NCI-H1417 treated with DMSO at 0.1 percent for 48 hours (cell line): Measurements from ENCODE around the gene PLEKHO1.
"Not testable (repeated sequence)": the region's sequence is repeated elsewhere in the genome, so short reads cannot be mapped to it uniquely, and the experiment has no call there.

Source experiments
- DNase-seq: peaks from one replicate; lab custom pipeline; 2025; lab: John Stamatoyannopoulos, UW

Gene PLEKHO1, protein sequence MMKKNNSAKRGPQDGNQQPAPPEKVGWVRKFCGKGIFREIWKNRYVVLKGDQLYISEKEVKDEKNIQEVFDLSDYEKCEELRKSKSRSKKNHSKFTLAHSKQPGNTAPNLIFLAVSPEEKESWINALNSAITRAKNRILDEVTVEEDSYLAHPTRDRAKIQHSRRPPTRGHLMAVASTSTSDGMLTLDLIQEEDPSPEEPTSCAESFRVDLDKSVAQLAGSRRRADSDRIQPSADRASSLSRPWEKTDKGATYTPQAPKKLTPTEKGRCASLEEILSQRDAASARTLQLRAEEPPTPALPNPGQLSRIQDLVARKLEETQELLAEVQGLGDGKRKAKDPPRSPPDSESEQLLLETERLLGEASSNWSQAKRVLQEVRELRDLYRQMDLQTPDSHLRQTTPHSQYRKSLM

DNA sequence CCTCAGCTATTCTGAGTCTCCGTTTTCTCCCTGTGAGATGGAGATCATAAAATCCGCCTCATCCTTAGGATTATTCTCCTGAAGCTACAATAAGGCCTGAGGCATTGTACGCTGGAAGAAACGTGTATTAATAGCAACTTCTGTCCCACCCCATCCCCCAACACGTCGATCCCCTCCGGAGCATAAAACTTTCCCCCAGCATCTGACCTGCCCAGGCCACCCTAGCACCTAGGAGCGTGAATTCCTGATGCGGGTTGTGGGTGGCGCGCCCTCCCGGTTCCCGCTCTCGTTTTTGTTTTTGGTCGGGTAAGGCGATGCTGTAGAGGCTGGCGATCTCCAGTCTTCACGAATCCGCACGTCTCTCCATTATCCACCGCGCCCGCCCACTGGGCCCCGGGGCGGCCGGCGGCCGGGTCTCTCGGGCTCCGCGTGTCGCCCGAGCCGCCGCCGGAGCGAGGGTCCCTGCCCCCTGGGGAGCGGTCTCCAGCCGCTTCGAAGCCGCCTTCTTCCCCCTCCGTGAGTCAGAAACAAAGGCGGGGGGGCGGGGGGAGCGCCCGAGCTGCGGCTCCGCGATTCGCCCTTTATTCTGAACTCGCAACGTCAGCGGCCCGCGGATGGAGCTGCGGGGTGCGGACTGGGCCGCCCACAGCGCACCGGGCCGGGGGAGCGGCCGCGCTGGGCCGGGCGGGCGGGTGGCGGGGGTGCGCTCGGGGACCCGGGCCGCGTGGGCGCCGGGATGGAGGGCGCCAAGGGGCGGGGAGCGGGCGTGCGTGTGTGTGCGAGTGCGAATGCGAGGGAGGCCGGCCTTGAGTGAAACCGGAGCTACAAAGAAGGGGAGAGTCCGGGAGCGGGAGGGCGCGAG, at the start of gene PLEKHO1:
PLEKHO1 (plus strand) TSS at position 646 of the 862 bp plus-strand sequence. CDS start 342 bp downstream, outside the sequence.
- no peak for DNase-seq

DNA sequence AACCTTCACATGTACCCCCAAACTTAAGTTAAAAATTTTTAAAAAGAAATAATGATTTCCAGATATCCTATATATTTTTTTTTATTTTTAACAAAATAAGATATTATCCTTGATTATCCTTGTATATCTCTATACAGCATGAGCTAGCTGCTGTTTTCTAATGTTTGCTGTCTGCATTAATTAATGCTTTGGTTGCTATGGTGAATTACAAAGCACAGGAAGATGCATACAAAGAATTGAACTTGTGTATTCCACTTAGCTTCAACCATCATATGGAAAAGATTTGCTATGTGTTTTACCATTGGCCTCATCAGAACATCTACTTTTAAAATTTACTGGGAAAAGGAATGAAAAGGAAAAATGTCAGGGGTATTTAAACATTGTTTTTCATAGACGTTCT, 46.7 kb upstream of the PLEKHO1 start:
- no peak for DNase-seq

DNA sequence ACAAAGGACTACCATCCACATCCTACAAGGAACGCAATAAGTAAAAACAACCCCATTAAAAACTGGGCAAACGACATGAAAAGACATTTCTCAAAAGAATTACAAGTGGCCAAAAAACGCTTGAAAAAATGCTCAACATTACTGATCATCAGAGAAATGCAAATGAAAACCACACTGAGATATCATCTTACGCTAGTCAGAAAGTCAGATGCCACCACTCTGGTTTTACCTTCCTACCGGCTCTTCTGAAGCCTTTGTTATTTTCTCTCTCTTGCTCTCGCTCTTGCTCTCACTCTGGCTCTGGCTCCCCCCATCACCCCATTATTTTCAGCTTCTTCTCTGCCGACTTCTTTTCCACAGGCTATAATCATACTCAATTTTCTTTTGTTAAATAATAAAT, 43.4 kb upstream of the PLEKHO1 start:
- no peak for DNase-seq

DNA sequence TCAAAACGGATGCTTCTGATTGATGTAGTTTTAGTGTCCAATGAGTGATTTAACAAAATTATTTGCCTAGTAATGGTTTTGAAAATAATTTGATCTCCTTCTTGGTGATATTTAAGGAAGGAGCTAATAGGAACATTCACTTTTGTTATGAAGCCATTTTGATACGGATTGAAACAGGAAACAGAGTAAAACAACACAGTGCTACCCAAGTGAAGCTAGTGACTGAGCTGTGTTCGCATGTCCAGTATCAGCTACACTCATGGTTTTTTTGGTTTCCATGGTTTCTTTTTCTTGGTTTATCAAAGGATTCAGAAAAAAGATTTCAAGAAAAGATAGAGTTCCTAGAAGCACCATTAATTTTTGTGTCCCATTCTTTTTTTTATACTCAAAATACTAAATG, 40.1 kb upstream of the PLEKHO1 start:
- no peak for DNase-seq

DNA sequence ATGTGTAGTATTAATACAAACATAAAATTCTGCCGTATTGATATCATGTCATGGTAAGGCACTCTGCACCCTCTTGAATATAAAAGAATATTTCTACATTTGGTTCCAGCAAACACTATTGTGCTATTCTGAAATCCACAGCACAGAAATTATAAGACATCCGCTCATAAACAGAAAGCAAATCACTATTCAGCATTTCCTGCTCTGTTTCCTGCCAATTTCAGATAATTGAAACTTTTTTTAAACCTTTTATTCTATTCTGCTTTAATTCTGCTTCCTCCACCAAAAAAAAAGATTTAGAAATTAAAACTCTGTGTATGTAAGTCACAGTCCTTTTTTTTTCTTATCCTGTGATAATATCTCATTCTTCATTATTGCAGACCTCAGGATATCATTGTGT, 39.6 kb upstream of the PLEKHO1 start:
- no peak for DNase-seq

DNA sequence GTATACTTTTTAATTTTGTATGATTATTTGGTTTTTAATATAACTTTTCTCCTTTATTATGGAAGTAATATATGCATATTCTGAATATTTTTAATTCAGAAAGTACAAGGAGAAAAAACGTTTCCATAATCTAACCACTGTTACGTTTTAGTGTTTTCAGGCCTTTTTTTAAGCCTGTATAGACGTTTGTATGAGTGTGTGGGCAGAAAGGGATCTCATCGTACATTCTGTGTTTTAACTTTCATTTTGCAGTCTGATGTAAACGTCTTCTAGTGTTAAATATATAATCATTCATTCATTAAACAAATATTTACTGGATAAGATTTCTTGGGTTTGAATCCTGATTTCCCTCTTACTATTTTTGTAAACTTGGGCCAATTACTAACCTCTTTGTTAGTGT, 38.0 kb upstream of the PLEKHO1 start:
- DNase-seq = no peak

DNA sequence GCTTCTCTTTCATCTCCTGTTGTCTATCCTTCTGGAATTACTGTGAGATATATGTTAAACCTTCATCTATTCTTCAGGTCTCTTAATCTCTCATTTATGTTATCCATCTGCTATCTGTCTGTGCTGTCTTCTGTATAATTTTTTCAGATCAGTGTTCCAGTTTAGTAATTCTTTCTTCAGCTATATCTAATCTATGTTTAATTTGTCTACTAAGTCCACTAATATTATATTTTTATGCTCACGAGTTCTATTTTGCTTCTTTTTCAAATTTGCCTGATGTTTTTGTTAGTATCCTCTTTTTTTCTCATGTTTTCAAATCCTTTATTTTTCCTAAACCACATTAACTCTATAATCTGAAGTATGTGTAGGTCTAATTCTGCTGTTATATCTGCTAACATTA, 34.6 kb upstream of the PLEKHO1 start:
- no peak for DNase-seq

DNA sequence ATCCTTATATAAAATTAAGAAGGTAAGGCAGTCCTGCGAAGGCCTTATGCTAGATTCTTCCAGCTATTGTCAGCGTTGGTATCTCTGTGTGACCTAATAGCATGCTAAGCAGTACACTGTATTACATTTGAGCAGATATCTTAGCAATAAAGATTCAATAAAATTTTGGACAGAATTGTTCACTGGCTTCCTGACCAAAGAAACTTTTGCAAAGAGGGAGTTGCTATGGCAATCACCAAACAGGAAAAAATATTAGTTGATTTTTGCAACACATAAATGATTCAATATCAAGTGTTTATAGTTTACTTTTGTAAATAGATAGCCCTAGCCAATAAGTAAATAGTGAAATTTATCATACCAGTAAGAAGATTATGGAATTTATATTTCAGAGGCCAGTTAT, 31.0 kb upstream of the PLEKHO1 start:
- no peak for DNase-seq

DNA sequence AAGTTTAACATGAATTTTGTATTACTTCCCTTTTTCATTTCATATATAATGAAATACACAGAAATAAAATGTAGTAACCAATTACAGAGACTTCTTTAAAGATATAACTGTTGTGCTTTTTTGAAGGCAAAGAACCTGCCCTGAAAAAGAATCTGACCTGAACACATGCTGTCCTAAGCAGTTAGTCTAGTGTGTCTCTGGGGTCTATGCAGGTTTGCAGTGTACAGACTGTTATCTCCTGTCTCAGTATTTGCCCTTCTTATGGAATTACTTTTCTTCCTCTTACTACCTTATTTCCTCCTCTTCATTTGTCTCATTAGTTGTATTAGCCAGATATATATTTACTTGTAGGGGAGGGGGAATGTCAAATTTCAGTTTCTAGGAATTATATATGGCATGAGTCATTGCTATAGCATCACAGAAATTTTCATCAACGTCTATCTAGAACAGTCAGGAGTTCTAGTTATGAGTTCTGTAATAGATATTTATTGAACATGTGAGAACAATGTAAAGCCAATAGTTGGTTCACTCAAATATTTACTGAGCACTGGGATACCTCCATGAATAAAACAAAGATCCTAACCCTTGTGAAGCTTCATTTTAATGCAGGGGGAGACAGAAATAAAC, 28.4 kb upstream of the PLEKHO1 start:
- DNase-seq = no peak

DNA sequence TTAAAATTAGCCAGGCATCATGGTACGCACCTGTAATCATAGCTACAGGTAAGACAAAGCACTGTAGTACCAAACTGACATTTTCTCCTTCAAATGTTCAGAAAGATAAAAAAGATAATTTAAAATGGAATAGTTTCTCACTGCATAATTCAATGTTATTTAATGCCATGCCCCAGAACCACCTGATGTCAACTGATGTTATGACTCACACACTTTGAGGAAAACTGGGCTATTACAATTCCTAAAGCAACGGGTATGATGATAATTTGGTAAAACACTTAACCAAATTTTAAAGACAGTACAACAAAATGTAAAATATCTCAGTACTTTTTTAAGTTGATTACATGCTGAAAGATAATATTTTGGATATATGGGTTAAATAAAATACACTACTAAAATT, 22.9 kb upstream of the PLEKHO1 start:
- no peak for DNase-seq

DNA sequence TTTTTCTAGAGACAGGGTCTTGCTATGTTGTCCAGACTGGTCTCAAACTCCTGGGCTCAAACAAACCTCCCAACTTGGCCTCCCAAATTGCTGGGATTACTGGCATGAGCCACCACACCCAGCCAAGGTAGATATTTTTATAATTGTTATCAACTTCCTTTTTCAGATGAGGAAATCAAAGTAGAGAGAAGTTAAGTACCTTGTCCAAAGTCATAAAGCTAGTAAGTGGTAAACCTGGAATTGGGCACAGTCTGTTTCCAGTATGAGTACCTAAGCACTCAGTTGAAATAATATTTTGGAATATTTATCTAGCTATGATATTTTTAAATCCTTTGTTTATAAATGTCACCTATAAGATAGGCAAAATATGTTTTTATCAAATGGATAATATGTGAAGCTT, 22.3 kb upstream of the PLEKHO1 start:
- no peak for DNase-seq

DNA sequence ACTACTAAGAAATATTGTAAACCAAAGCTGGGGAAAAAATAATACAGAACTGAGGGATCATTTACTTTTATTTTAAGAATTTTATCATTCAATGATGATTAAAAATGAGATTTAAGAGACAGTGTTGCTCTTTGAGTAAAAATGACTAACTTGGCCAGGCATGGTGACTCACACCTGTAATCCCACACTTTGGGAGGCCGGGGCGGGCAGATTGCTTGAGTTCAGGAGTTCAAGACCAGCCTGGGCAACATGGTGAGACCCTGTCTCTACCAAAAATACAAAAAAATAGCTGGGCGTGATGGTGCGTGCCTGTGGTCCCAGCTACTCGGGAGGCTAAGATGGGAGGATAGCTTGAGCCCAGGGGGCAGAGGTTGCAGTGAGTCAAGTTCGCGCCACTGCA, 21.8 kb upstream of the PLEKHO1 start:
- DNase-seq = no peak

DNA sequence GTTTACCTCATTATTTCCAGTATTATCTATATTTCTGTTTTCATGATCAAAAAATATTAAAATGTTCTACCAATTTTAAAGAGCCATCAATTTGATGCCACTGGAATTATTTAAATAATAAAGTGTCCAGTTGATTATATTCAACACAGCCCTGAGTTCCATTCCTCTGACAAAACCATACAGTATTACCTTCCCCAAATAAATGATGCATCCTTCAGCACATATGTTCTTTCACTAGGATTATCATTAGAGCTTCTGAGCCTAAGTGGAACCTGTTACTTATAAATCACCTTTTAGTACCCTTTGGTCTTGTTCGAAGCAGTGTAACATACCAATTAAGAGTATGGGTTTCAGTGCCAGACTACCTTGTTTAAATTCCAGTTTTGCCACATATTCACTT, 17.3 kb upstream of the PLEKHO1 start:
- no peak for DNase-seq

DNA sequence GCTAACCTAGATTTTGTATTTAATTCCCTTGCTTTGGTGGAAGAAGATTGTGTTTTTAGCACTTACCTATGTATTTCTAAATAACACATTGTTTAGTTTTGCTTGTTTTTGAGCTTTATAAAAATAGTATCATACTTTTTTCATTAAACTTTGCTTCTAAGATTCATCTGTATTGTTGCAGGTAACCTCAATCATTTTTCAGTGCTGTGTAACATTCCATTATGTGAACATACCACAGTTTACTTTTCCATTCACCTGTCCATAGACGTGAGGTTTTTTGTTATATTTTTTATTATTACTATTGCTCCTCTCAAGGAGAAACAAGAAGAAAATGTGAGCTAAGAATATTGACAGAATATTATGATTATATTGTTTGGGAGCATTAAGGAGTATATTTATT, 15.2 kb upstream of the PLEKHO1 start:
- no peak for DNase-seq

DNA sequence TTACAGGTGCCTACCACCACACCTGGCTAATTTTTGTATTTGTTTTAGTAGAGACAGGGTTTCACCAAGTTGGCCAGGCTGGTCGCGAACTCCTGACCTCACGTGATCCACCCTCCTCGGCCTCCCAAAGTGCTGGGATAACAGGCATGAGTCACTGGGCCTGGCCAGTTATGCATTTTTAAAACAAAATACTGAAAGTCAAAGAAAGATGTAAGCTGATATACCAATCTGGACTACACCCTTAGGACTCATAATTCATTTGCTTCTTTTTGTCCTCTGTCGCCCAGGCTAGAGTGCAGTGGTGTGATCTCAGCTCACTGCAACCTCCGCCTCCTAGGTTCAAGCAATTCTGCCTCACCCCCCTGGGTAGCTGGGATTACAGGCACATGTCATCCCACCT, 14.3 kb upstream of the PLEKHO1 start:
- not testable (repeated sequence) for DNase-seq

DNA sequence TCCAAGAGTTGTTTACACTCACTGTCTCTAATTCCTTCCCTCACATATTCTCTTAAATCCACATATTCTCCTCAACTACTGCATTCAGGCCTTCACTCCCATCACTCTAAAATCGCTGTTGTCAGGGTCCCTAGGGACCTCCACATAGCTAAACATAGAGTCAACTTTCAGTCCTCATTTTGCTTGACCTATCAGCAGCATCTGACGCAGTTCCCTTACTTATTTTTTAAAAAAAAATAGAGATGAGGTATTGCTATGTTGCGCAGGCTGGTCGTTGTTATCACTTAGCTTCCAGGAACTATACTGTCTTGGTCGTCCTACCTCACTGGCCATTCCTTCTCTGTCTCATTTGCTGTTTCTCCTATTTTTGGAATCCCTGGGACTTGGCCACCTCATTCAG, 11.7 kb upstream of the PLEKHO1 start:
- DNase-seq = no peak

DNA sequence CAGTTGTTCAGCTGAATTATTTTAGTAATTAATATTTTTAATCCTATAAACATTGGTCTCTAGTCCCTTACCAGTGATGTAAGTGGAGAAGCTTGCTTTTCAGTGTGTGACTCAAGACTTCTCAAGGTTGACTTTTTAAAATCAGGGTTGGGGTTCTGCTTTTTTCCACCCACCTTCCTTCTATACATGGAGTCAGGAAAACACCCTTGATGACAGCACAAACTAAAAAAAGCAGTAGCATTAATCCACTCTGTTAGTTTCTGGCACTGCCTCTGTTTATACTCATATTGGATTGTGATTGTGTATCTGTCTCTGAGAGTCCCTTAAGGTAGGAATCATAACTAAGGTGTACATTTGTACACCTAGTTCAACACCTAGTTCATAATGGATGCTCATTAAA, 8.3 kb upstream of the PLEKHO1 start:
- no peak for DNase-seq

DNA sequence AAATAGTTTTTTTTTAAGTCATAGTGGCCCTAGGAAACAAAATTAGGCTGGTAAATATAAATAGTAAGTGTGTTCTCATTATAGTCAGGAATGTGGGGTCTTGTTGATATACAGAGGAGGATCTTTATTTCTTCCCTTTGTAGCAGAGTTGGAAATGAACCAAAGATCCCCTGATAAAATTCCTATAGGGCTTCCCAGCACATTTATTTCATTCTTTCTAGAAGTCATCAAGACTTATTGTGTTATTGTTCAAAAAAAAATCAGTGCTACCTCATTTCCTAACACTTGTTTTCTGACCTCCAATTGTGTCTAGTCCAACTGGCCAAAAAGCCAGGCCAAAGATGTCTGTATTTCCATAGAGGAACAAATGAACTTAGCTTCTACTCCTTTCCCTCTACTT, 7.6 kb upstream of the PLEKHO1 start:
- DNase-seq = no peak

DNA sequence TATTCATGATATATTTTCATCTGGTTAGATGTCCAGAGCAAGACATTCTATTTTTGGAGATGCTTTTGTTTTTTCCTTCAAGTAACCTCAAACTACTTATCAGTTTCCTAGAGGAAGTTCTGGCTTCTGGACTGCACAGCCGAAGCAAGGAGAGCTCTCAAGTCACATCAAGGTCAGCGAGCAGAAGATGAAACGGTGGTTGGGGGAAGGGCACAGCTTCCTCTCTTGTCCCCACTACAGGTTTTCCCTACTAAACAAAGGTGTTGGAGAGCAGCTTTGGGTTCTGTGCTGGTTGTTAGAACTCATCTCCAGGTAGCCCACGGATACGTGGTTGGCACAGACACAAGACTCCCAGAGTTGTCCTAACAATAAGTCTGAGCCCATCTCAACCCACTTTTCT, 5.1 kb upstream of the PLEKHO1 start:
- no peak for DNase-seq

DNA sequence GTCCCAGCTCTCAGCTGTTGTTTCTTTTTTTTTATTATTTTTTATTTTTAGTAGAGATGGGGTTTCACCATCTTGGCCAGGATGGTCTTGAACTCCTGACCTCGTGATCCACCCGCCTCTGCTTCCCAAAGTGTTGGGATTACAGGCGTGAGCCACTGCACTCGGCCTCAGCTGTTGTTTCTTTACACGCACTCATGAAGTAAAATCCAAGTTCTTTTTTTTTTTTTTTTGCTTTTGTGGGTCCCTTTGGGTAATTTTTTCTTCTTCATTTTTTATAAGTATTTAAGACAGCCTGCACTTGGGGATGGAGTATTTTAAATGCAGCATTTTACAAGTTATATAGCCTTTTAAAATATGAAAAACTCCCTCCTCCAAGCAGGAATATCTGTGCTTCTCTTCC, 3.7 kb upstream of the PLEKHO1 start:
- DNase-seq = not testable (repeated sequence)

DNA sequence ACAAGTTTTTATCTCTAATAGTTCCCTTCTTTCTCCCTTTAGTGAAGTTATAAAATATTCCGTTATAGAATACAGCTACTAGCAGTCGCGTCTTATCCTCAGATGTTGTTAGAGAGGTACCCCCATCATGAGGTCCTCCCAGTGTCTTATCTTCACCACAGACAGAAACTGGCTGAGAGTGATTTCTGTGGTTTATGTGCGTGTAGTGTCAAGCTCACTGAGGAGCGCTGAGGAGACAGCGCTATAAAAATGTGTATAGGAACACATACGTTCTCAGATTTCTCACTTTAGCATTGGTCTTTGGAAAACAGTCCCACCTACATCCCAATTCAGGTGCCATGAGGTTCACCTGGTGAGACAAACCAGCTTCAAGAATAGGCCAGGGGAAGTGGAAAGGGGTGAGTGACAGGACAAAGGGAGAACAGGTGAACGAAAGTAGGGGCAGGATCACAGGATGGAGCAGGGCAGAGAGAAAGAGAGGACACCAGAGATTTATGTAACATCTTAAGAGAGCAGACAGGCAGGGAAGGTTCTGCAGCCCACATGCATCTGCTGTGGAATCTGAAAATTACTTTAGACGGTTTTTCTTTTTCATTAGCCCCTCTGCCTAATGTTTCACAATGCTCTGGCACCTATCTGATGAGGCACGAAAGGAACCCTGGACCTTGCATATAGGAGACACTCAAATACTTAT, 2.7 kb upstream of the PLEKHO1 start:
- DNase-seq = no peak

DNA sequence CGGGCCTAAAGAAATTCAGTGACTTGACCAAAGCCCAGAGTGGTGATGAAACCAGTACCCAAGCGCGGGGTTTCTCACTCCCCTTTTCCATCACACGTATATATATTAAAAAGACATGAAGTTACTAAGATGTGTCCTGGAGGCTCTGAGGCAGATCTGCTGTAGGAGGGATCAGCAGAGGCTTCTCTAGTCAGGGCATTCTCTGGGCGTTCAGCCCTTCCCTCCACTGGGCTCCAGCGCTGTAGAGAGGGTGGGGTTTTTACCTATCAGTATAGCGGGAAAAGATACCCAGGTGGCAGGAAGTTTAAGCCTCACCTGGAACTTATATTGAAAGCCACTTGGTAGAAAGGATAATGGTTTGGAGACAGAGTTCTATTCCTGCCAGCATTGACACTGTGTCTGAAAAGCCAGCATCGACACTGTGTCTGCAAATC, 862 bp upstream of the PLEKHO1 start:
- no peak for DNase-seq
